Measurements from ENCODE around the gene C2CD3.
"Not testable (repeated sequence)": the region's sequence is repeated elsewhere in the genome, so short reads cannot be mapped to it uniquely, and the experiment has no call there.

C2CD3 gene

DNA sequence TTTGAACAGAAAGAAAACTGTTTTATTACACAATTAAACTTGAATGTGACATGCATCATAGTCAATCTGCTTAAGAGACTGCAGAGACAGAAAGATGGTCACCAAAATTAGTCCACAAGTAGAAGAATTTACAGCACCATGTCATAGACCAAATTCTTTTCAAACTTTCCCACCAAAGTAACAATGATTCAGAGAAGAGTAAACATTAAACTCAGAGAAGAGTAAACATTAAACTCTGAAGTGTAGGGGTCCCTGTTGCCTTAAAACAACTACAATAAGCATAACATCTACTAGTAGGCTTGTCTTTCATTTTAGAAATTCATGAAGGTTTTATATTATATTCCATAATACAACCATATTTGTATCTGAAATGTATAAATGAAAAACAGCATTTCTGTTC lies 104.1 kb downstream of the C2CD3 start:
- not testable (repeated sequence) for DNase-seq

GRCh38 chr11:74065534-74065933 lies 105.3 kb downstream of the C2CD3 start:
- not testable (repeated sequence) for DNase-seq

DNA sequence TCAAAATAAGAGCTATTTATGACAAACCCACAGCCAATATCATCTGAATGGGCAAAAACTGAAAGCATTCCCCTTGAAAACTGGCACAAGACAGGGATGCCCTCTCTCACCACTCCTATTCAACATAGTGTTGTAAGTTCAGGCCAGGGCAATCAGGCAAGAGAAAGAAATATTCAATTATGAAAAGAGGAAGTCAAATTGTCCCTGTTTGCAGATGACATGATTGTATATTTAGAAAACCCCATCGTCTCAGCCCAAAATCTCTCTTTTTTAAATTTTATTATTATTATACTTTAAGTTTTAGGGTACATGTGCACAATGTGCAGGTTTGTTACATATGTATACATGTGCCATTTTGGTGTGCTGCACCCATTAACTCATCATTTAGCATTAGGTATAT lies 107.2 kb downstream of the C2CD3 start:
- DNase-seq = not testable (repeated sequence)

GRCh38 chr11:74061599-74061998 lies 109.2 kb downstream of the C2CD3 start:
- DNase-seq = not testable (repeated sequence)

- DNase-seq = no peak
Observed at GRCh38 chr11:74057249-74058151, 113.3 kb downstream of the C2CD3 start.

DNA sequence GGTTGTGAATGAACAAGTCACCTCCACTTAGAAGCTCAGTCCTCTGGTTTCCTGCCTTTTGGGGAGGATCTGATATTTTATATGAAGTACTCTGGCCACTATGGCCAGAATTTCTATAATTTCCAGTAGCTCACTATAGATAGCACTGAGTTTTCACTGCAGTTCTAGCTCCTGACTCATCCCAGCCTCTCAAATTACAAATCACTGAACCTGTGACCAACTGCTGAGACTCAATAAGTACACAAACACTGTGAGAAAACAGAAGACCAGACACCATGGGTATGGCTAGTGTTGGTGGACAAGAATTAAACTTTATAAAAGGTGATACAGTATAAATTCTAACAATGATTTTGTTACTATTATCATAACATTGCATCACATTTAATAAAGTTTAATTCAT lies 114.9 kb downstream of the C2CD3 start:
- DNase-seq = no peak

DNA sequence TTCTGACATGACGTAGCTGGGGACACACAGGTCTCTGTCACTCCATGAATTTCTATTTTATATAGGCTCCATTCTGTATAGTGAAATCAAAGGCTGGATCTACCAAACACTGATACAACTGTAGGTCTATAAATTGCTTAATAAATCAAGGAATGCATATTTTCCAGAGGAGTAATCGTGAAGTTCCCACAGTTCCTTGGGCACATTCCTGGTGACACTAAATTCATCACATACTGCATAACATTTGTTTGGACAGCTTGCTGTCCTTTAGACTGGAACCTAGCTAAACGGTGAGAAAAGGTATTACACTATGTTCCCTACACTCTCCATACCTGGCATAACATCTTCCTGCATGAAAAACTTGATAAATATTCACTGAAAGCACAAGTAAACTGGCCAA lies 120.3 kb downstream of the C2CD3 start:
- no peak for DNase-seq

DNA sequence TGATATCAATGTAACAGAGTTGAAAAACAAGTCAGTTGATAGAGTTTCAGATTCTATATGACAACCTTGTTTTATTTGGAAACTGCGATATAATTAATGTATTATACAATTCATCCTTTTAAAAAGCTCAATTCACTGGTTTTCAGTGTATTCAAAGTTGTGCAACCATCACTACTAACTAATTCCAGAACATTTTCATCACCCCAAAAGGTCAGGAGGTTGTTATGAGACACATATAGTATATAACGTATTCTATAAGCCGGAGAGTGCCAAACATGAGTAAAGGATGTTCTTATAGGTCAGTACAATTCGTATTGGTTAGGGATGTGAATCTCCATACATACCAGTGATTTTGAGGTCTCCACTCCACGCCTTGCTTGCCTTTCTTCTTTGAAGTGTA lies 121.8 kb downstream of the C2CD3 start:
- DNase-seq = no peak

DNA sequence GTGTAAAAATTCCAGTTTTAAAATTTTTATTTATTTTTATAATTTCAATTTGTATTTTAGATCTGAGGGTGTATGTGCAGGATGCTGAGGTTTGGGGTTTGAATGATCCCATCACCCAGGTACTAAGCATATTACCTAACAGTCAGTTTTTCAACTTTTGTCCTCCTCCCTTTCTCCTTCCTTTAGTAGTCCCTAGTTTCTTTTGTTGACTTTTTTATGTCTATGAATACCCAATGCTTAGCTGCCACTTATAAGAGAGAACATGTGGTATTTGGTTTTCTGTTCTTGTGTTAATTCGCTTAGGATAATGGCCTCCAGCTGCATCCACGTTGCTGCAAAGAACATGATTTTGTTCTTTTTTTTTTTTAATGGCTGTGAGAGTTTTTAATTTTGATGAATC lies 126.3 kb downstream of the C2CD3 start:
- DNase-seq = no peak

- no peak for DNase-seq
Observed at GRCh38 chr11:74043450-74043849, 127.4 kb downstream of the C2CD3 start.

GRCh38 chr11:74037309-74037708 lies 133.5 kb downstream of the C2CD3 start:
- DNase-seq = no peak

DNA sequence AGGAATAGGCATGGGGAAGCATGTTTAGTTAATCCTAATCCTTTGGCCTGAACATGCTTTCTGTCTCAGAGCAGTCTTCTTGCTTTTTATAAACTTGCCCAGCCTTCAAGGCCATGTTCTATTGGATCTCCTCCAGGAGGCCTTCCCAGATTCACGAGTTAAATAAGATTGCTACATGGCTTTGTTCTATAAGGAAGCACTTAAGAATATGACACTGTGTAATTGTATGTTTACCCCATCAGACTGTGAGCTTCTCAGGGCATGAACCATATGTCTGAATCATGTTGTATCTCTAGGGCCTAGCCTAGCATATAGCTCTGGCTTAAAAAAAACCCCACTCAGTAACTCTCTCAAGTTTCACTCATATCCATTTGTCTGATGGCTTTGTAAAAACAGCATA lies 135.5 kb downstream of the C2CD3 start:
- DNase-seq = no peak

- DNase-seq = no peak
Observed at GRCh38 chr11:74033046-74033445, 137.8 kb downstream of the C2CD3 start.

- no peak for DNase-seq
Observed at GRCh38 chr11:74030723-74031676, 139.8 kb downstream of the C2CD3 start.

GRCh38 chr11:74025467-74026166 lies 145.2 kb downstream of the C2CD3 start:
- no peak for DNase-seq

GRCh38 chr11:74024261-74025029 lies 146.4 kb downstream of the C2CD3 start:
- no peak for DNase-seq

DNA sequence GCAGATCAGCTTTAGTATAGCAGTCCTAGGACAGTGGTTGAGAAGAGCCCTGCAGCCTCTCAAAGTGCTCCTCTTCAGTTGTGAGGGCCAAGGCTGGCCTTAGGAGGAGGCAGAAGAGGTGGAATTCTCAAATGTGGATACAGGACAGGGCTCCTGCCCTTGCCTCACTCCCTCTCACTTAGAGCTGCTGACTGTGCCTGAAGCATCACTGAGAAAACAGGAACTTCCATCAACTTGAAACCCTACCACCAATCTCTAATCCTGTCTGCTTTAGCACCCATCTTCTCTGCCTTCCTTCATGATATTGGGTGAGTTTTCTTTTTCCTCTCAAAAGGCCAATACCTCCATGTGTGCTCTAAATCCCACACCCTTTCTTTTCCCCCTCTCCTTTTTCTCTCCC lies 147.5 kb downstream of the C2CD3 start:
- DNase-seq = no peak

DNA sequence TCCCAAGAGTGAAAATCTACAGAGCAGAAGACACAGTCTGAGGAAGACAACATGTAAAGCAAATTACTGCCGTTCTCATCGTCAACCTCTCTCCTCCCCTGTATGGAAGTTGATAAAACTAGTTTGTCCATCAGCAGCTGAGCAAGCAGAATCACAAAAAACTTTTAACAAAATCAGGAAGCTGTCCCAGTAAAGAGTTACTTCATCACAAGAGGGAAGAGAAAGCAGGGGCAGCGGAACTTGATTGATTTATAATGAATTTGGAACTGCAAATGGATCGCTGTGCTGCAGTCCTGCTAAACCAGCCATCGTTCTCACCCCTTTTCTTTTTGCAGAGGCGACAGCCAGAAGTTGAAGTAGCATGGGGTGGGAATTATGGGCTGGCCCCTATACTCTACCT lies 148.3 kb downstream of the C2CD3 start:
- DNase-seq = no peak

DNA sequence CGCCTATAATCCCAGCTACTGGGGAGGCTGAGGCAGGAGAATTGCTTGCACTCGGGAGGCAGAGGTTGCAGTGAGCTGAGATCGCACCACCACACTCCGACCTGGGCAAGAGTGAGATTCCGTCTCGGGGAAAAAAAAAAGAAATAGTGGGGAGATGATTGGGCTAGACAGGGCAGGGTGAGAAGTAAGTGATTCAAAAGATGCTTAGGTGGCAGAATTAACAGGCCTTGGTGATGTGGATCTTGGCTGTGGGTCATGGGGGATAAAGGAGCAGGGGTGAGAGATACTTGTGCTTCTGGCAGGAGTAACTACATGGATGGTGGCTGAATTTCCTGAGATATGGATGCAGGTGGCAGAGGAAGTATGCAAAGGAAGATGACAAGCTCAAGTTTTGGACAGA lies 148.8 kb downstream of the C2CD3 start:
- DNase-seq = no peak

DNA sequence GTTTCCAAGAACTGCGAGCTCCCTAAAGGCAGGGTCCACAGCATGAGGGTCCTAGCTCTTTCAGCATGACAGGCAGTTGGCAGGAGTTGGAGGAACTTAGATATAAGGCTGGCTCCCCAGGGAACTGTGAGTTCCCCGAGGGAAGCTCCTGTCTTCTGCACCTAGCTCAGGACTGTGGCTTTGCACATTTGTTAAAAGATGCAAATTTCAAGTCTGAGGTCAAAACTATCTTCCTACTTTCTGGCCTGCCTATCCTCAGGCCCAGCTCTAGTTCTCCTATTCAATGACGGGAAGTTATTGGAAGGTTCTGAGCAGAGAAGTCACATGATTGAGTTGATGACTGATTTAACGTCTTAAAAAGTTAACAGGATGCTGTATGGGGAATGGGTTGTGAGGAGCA lies 150.3 kb downstream of the C2CD3 start:
- DNase-seq = no peak

DNA sequence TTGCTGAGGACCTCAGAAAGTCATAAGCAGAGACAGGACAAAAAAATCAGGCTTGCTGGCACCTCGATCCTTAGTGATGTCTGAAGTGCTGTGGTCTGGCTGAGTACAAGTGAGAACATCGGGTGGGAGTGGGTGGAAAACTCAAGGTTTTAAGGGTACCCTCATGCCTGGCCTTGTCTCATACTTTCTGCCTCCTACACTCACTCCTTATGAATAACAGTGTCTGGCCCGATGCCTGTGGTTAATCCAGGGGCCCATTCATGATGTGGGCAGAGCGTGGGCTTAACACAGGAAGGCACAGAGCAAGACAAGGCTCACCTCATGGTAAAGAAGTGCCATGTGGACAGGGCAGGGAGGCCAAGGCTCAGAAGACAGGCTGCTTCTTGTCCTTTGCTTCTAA lies 150.9 kb downstream of the C2CD3 start:
- no peak for DNase-seq

DNA sequence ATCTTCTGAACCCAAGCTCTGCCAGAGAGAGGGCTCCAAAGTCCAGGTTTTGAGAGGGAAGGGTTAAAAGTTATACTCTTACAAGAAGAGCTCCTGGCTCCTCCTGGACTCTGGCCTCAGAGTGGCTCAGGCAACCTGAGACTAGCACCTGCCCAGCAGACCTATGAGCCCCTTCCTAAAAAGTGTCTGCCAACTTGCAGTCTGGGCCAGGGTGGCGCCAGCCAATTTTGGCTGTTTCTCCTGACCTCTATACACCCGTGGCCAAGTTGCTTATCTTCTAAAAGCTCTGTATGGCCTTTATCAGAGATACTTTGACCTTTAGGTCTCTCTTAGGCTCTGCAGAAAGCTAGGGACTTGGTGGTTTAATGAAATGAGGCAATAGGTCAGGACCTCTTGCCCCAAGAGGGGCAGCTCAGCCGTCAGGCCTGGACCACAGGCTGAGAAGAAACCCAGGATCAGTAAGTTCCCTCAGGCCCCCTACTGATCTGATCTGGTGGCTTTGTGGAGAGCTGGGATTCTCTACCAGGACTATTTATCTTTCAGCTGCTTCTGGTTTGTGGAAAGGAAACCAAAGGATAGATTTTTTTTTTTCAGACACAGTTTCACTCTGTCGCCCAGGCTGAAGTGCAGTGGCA lies 151.6 kb downstream of the C2CD3 start:
- DNase-seq = no peak
